Panc1 (cell line): Measurements from ENCODE around the gene PRR30. TPM values are rescaled to one million over a fixed set of nuclear protein-coding genes. Genes with fewer than 3 reads are reported as not detected.

ENCODE experiments used
- ATAC-seq: fragments of 200-7000 bp; cut with Tn5 transposase; 2 replicates; pipeline ENCODE4 v1.9.1; 2020; ENCODE audit warnings: mild to moderate bottlenecking, moderate library complexity
- BruUV-seq: library from RNA; stranded (reverse); fragments of 400-500 nt; replicated peaks from 2 replicates; lab custom pipeline; 2021; lab: Mats Ljungman, UMichigan
- CTCF ChIA-PET: fragments of 300-600 bp; sonication (Branson Sonifier 250); formaldehyde crosslinking; loops from one replicate; lab custom pipeline; 2022; ENCODE audit warnings: antibody characterized with exemption; lab: Charles Lee
- POLR2A ChIA-PET: fragments of 300-600 bp; sonication (Branson Sonifier 250); formaldehyde crosslinking; loops from one replicate; lab custom pipeline; 2022; ENCODE audit warnings: antibody characterized with exemption; lab: Charles Lee
- DNase-seq: peaks from one replicate; pipeline ENCODE4 v3.0.0-alpha.2; 2010; ENCODE audit warnings: low read depth, low spot score
- H3K27ac ChIP-seq: 2 replicates; pipeline ENCODE4 v1.5.1; 2011; ENCODE audit warnings: mild to moderate bottlenecking, low read length, inconsistent platforms
- H3K27me3 ChIP-seq: fragments of 200-500 bp; sonication (Bioruptor generic); 2 replicates; pipeline ENCODE4 v1.6.0; 2014; ENCODE audit warnings: low read length, inconsistent platforms; ENCODE audit not compliant: control insufficient read depth, insufficient read depth
- H3K36me3 ChIP-seq: fragments of 200-500 bp; sonication (Bioruptor generic); 2 replicates; pipeline ENCODE4 v1.5.1; 2014; ENCODE audit warnings: inconsistent platforms, mild to moderate bottlenecking, low read length, moderate library complexity; ENCODE audit not compliant: control insufficient read depth, insufficient read depth
- H3K4me1 ChIP-seq: 2 replicates; pipeline ENCODE4 v1.5.1; 2011; ENCODE audit warnings: inconsistent platforms, mild to moderate bottlenecking, low read length, moderate library complexity; ENCODE audit not compliant: control insufficient read depth, insufficient read depth
- H3K4me3 ChIP-seq, 2 experiments: 2 replicates each; pipeline ENCODE4 v1.5.1; 2011 to 2012; ENCODE audit warnings: low read depth in 2 of 2, low read length in 2 of 2, mild to moderate bottlenecking in 2 of 2, inconsistent platforms in 1 of 2, moderate library complexity in 1 of 2
- H3K9me3 ChIP-seq: fragments of 200-500 bp; sonication (Bioruptor generic); 2 replicates; pipeline ENCODE4 v1.5.1; 2014; ENCODE audit warnings: low read depth, mild to moderate bottlenecking, inconsistent platforms, low read length, moderate library complexity; ENCODE audit not compliant: control insufficient read depth, insufficient read depth
- POLR2AphosphoS5 ChIP-seq: IDR thresholded peaks from 2 replicates; pipeline ENCODE4 v1.6.1; 2012; ENCODE audit warnings: mild to moderate bottlenecking, low read depth, low read length, moderate library complexity
- REST ChIP-seq, 2 experiments: IDR thresholded peaks; 2 replicates each; pipeline ENCODE4 v1.6.1; 2011 to 2012; ENCODE audit warnings: low read depth in 2 of 2, control low read depth in 1 of 2, low read length in 1 of 2, mild to moderate bottlenecking in 1 of 2, moderate library complexity in 1 of 2; ENCODE audit not compliant: insufficient read depth in 1 of 2
- SIN3A ChIP-seq: IDR thresholded peaks from 2 replicates; pipeline ENCODE4 v1.6.1; 2012; ENCODE audit warnings: low read depth, mild to moderate bottlenecking, low read length, moderate library complexity, borderline replicate concordance; ENCODE audit not compliant: insufficient read depth
- TCF7L2 ChIP-seq: IDR thresholded peaks from 2 replicates; pipeline ENCODE4 v1.6.1; 2011; ENCODE audit warnings: mild to moderate bottlenecking, low read depth, low read length, inconsistent platforms
- in situ Hi-C: cut with HindIII; loops from 2 replicates; pipeline ENCODE4 v1.10.0; 2016; ENCODE audit warnings: low sequenced_read_pairs, low pct_unique_long_range_greater_than_20kb
- intact Hi-C: fragments of 100-400 bp; cut with micrococcal nuclease; formaldehyde crosslinking; loops from one replicate; pipeline ENCODE4 v1.10.0; 2022; ENCODE audit not compliant: unreplicated experiment
- total RNA-seq: library from RNA; stranded (reverse); gene quantifications from one replicate; pipeline ENCODE4 v1.2.1, GENCODE V29; 2021; ENCODE audit not compliant: unreplicated experiment
- TF ChIP-seq, protein P1 (sequence below): fragments of 450-650 bp; IDR thresholded peaks from 2 replicates; pipeline ENCODE4 v1.5.1; 2017; ENCODE audit warnings: mild to moderate bottlenecking

The PRR30 gene
- total RNA-seq, 1 experiment from 2014 or later = not detected

DNA sequence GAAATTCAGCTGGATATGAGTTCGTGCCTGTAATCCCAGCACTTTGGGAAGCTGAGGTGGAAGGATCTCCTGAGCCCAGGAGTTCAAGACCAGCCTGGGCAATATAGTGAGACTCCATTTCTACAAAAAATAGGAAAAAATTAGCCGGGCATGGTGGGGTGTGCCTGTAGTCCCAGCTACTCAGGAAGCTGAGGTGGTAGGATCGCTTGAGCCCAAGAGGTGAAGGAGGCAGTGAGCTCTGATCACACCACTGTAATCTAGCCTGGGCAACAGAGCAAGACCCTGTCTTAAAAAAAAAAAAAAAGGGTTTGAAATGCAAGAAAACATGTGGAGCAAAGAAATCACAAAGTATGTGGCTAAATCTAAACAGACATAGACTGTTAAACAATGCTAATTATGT is 30.1 kb downstream of the PRR30 start:
- no peak overlapping the region for H3K4me3 ChIP-seq
- no peak overlapping the region for H3K27ac ChIP-seq
- ATAC-seq (no peak), DNase-seq (no peak)
- ChIA-PET POLR2A (interaction anchor here (0.6 to 0.7 kb wide), 2 partner anchors 63 to 200 kb away, joined by 3 read pairs; no protein-coding TSS in a partner anchor), CTCF (interaction anchor here (0.7 kb wide), 1 partner anchor 61 kb away, joined by 3 read pairs; no protein-coding TSS in a partner anchor)
- in situ Hi-C loops (no loop called here), intact Hi-C loops (no loop called here)
- H3K9me3 ChIP-seq = no peaks in the 10 kb centered on the region
- TF ChIP-seq TCF7L2 = no peak
- no peaks in the 10 kb centered on the region for H3K36me3 ChIP-seq
- H3K4me1 ChIP-seq = no peaks in the 10 kb centered on the region
- no peaks in the 10 kb centered on the region for H3K27me3 ChIP-seq
- no TSS peak for BruUV-seq

- H3K27ac ChIP-seq = no peak overlapping the region
- in situ Hi-C loops (no loop called here), intact Hi-C loops (no loop called here)
- H3K4me3 ChIP-seq = no peak overlapping the region
- no peaks in the 10 kb centered on the region for H3K27me3 ChIP-seq
- no peak for TF ChIP-seq TCF7L2
- no peak for TF ChIP-seq REST (IDR thresholded peaks at IDR 0.05; ENCODE audit: insufficient read depth in 1 of 2, low read depth in 2 of 2, low read length in 1 of 2)
- TF ChIP-seq POLR2AphosphoS5 = no peak
- TF ChIP-seq, protein P1, sequence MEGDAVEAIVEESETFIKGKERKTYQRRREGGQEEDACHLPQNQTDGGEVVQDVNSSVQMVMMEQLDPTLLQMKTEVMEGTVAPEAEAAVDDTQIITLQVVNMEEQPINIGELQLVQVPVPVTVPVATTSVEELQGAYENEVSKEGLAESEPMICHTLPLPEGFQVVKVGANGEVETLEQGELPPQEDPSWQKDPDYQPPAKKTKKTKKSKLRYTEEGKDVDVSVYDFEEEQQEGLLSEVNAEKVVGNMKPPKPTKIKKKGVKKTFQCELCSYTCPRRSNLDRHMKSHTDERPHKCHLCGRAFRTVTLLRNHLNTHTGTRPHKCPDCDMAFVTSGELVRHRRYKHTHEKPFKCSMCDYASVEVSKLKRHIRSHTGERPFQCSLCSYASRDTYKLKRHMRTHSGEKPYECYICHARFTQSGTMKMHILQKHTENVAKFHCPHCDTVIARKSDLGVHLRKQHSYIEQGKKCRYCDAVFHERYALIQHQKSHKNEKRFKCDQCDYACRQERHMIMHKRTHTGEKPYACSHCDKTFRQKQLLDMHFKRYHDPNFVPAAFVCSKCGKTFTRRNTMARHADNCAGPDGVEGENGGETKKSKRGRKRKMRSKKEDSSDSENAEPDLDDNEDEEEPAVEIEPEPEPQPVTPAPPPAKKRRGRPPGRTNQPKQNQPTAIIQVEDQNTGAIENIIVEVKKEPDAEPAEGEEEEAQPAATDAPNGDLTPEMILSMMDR = no peak
- no peak for TF ChIP-seq SIN3A
- ChIA-PET POLR2A (interaction anchor here (0.6 to 0.7 kb wide), 3 partner anchors 30 to 201 kb away, joined by 3 read pairs; no protein-coding TSS in a partner anchor), CTCF (interaction anchor here (0.7 kb wide), 1 partner anchor 61 kb away, joined by 3 read pairs; no protein-coding TSS in a partner anchor)
- no peaks in the 10 kb centered on the region for H3K36me3 ChIP-seq
- no peaks in the 10 kb centered on the region for H3K9me3 ChIP-seq
- ATAC-seq (no peak), DNase-seq (no peak)
- no peaks in the 10 kb centered on the region for H3K4me1 ChIP-seq
- BruUV-seq = no TSS peak
These were observed 31.0 kb downstream of the PRR30 start for GRCh38 chr2:27108221-27108620.

DNA sequence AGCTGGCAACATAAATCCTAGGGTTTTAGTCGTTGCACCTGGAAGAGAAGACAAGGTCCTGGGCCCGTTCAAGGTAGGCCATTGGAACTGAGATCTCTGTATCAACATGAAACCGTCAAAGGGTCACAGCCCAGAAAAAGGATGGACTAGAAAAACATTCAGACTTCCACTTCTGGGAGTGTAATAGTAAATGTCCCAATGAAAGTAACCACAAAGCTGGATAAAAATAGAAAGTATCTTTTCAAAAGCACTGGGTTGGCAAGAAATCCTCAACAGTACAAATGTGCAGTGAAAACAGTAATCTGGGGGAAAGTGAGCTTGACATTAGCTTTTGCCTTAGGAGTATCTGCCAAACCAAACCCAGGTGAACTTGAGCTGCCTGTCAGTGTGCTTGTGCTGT is 33.2 kb downstream of the PRR30 start:
- Histone ChIP-seq H3K9me3 (no peaks in the 10 kb centered on the region), H3K36me3 (no peaks in the 10 kb centered on the region), H3K4me1 (no peaks in the 10 kb centered on the region), H3K27me3 (no peaks in the 10 kb centered on the region), H3K4me3 (no peak overlapping the region), H3K27ac (no peak overlapping the region)
- DNase-seq (no peak), ATAC-seq (no peak)
- in situ Hi-C loops (no loop called here), intact Hi-C loops (no loop called here)
- BruUV-seq = no TSS peak
- no peak for TF ChIP-seq TCF7L2
- no peak for TF ChIP-seq REST (IDR thresholded peaks at IDR 0.05; ENCODE audit: insufficient read depth in 1 of 2, low read depth in 2 of 2, low read length in 1 of 2)
- no peak for TF ChIP-seq SIN3A
- TF ChIP-seq POLR2AphosphoS5 = no peak
- TF ChIP-seq, protein P1 = no peak
- ChIA-PET CTCF (no interaction called here), POLR2A (no interaction called here)
